Raji (cell line): ENCODE data around the gene MDM4.

ENCODE experiments used
- POLR2A ChIP-seq: IDR thresholded peaks from 2 replicates; pipeline ENCODE4 v1.6.1; 2011; ENCODE audit warnings: low read depth, low read length, control low read depth; ENCODE audit not compliant: insufficient read depth

MDM4 gene

GRCh38 chr1:204565617-204566582 lies 49.7 kb downstream of the MDM4 start:
- no peak for TF ChIP-seq POLR2A

DNA sequence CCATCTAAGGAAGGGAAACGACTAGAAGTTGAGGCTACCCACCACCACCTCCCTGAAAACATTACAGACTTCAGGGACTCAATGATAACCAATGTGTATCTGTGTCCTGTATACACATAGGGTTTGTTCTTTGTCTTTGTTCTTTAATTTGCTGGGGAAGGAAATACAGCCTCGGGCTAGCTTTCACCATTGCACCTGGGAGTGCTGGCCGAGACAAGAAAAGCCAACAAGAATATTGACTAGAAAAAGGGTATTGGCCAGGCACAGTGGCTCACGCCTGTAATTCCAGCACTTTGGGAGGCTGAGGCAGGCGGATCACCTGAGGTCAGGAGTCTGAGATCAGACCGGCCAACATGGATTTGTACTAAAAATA lies 50.4 kb downstream of the MDM4 start:
- TF ChIP-seq POLR2A, result no peak

DNA sequence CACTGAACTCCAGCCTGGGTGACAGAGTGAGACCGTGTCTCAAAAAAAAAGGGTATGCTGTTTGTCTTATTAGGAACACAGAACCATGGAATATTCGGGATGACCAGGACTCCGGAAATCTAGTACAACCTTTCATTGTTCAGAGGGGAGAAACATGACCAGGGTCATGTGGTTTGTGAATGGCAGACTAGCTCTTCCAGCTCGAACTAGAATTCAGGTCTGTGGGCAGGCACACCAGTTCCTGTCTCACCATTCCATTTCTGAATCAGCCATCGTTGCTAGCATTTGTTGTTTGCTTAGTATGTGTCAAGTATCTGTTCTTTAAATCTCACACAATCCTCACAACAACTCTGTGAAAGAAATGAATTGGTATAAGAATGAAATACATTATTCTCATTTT lies 50.9 kb downstream of the MDM4 start:
- TF ChIP-seq POLR2A, result no peak

DNA sequence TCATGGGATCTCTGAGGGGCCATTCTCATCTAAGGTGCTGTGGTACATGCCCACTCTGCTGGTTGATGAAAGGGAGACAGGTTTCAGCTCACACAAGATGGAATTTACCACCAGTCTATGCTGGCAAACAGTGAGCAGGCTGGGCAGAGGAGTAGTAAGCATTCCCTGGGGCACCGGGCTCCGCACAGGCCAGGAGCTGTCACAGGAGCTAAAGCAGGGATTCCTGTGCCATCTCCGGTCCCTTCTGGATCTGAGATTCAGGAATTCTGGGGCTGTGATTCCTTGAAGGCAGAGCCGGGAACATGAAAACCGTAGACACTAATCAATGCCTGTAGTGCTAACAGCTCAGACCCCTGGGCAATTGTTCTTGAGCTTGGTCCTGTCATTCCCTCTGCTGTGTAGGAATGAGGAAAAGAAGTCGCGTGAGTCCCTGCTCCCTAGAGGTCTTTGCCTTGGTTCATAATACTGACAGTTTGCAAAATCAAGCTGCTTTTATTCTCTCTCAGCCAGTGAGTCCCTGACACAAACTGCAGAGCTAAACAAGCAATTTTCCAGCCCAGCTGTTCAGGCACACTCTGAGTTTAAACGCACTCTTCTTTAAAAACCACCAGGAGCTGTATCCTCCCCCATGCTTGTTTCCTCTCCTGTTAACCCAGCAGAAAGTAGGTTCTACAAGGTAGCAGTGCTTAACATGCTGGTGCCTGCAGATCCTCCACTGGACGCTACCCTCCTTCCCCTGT lies 52.5 kb downstream of the MDM4 start:
- TF ChIP-seq POLR2A, result no peak

GRCh38 chr1:204569478-204569877 lies 53.3 kb downstream of the MDM4 start:
- TF ChIP-seq POLR2A, result no peak

DNA sequence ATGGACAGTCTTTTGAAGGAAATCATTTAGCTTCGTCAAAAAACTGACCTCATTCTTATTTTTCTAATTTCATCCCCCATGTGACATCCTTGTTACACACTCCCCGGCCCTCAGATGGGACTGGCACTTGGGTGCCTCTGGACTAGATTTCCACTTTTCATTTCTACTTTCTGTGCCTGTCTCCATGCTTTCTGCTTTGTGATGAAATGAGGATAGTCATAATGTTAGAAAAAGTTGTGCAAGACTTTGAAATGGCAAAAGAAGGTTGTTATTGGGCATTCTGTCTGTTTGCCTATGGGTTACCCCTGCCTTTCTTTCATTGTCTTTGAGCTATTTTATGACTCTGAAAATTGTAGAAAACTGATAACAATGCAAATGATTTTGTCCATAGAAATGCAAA lies 54.9 kb downstream of the MDM4 start:
- no peak for TF ChIP-seq POLR2A

DNA sequence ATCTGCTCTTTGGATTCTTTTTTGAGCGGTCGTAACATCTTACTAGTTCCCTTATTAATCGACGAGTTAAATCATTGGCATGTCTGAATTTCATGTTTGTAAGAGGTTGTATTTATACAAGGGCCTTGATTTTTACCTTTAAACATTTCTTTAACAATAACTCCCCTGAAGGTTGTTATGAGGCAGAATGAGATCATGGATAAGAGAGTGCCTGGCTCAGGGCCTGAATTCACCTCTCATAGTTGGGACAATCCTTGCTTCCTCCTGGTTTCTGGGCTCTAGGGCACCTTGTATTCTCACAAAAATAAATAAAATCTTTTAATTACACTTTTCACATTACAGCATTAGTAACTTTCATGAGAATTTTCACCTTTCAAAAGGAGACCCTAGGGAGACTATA lies 55.4 kb downstream of the MDM4 start:
- TF ChIP-seq POLR2A, result no peak

GRCh38 chr1:204572923-204573922 lies 57.0 kb downstream of the MDM4 start:
- no peak for TF ChIP-seq POLR2A

- no peak for TF ChIP-seq POLR2A
Measured at GRCh38 chr1:204574016-204574864, 58.0 kb downstream of the MDM4 start.

DNA sequence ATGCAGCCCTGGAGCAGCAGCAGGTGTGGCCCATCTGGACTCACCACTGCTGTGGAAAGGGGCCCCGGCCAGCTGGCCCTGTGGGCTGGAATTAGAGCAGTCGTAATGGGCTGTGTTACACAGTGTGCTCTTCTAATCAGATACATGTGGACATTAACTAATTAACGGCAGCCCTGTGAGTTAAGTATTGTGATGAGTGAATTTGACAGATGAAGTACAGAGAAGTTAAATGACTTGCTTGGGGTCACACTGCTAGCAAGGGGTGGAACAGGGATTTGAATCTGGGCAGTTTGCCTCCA lies 58.6 kb downstream of the MDM4 start:
- TF ChIP-seq POLR2A, result no peak

GRCh38 chr1:204575221-204576190 lies 59.3 kb downstream of the MDM4 start:
- no peak for TF ChIP-seq POLR2A

- no peak for TF ChIP-seq POLR2A
Measured at GRCh38 chr1:204576422-204576821, 60.2 kb downstream of the MDM4 start.
